Neutrophil (primary cell): Measurements from ENCODE around the gene FBP2.

Experiments used
- H3K27ac ChIP-seq: fragments of 200-600 bp; sonication (generic); 2 replicates; pipeline ENCODE4 v1.5.1; 2016; ENCODE audit warnings: mild to moderate bottlenecking, moderate library complexity
- H3K27me3 ChIP-seq: fragments of 200-600 bp; sonication (generic); 2 replicates; pipeline ENCODE4 v1.6.0; 2016; ENCODE audit warnings: mild to moderate bottlenecking
- H3K36me3 ChIP-seq: fragments of 200-600 bp; sonication (generic); 2 replicates; pipeline ENCODE4 v1.5.1; 2017
- H3K4me1 ChIP-seq, 2 experiments: fragments of 200-600 bp in 1 of 2; sonication (generic) in 1 of 2; 1 replicate in 1 of 2; 2 replicates in 1 of 2; pipeline versions ENCODE4 v1.5.1 to v1.6.1; 2013 to 2016; ENCODE audit warnings: low read depth in 1 of 2, low read length in 1 of 2, mild to moderate bottlenecking in 1 of 2, moderate library complexity in 1 of 2; ENCODE audit not compliant: control insufficient read depth in 1 of 2, insufficient read depth in 1 of 2
- H3K4me3 ChIP-seq, 2 experiments: fragments of 200-600 bp in 1 of 2; sonication (generic) in 1 of 2; 1 replicate in 1 of 2; 2 replicates in 1 of 2; pipeline ENCODE4 v1.5.1; 2013 to 2016; ENCODE audit warnings: low read depth in 1 of 2, low read length in 1 of 2, mild to moderate bottlenecking in 1 of 2, moderate library complexity in 1 of 2
- H3K9me3 ChIP-seq: fragments of 200-600 bp; sonication (generic); 2 replicates; pipeline ENCODE4 v1.5.1; 2016
- TF ChIP-seq, protein P1 (sequence below): fragments of 200-600 bp; sonication (generic); IDR thresholded peaks from 2 replicates; pipeline ENCODE4 v1.5.1; 2016; ENCODE audit warnings: antibody characterized with exemption

FBP2 gene

DNA sequence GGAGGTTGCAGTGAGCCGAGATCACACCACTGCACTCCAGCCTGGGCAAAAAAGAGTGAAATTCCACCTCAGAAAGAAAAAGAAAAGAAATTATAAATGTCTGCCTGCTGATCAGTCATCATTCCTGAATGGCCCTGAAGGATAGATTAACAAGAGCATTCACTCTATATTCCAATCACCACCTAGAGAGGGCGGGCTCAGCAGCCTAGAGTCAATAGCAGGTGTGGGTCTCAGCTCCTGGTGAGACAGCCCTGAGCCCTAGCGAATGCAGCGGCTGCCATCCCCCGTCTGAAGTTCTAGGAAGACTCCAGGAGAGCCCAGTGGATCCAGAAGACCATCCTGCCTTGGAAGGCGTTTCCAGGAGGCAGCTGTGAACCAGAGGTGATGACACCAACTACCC, 33.7 kb upstream of the FBP2 start:
- H3K27me3 ChIP-seq: no peaks in the 10 kb centered on the region
- H3K36me3 ChIP-seq: no peaks in the 10 kb centered on the region
- TF ChIP-seq, protein P1, sequence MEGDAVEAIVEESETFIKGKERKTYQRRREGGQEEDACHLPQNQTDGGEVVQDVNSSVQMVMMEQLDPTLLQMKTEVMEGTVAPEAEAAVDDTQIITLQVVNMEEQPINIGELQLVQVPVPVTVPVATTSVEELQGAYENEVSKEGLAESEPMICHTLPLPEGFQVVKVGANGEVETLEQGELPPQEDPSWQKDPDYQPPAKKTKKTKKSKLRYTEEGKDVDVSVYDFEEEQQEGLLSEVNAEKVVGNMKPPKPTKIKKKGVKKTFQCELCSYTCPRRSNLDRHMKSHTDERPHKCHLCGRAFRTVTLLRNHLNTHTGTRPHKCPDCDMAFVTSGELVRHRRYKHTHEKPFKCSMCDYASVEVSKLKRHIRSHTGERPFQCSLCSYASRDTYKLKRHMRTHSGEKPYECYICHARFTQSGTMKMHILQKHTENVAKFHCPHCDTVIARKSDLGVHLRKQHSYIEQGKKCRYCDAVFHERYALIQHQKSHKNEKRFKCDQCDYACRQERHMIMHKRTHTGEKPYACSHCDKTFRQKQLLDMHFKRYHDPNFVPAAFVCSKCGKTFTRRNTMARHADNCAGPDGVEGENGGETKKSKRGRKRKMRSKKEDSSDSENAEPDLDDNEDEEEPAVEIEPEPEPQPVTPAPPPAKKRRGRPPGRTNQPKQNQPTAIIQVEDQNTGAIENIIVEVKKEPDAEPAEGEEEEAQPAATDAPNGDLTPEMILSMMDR: no peak
- no peak overlapping the region for H3K27ac ChIP-seq
- H3K4me1 ChIP-seq: no peaks in the 10 kb centered on the region
- H3K9me3 ChIP-seq: no peaks in the 10 kb centered on the region
- H3K4me3 ChIP-seq: no peak overlapping the region

DNA sequence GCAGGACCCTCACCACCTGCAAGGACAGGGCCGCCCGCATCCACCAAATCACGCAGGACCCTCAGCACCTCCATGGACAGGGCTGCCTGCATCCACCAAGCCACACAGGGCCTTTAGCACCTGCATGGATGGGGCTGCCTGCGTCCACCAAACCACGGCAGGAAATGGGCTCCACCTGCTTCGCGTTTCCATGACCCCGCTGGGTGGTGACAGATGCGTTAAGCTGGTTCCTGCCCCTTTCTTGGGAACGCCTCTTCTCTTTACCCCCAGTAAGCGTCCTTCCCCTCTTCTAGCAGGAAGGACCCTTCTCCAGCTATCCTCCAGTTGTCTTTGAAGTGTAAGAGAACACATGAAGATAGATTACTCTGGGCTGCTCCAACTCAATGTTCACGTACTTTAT, 32.2 kb upstream of the FBP2 start:
- Histone ChIP-seq H3K9me3 (no peaks in the 10 kb centered on the region), H3K4me3 (no peak overlapping the region)

DNA sequence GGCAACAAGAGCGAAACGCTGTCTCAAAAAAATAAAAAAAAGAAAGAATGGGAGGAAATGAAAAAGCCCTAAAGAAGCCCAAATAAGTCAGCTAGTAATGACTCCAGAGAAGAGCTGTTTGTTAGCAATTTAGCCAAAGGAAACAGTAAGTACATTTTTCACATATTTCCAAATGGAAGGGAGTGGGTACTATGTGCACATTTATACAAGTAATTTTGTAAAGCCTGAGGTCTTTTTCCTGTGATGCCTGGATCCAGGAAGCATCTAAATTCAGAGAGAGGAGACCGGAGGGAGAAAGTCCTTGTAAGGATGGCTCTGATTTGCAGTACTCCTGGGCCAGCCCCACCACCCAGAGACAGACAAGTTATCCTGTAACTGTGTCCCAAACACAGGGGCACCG, 31.0 kb upstream of the FBP2 start:
- H3K9me3 ChIP-seq: no peaks in the 10 kb centered on the region
- H3K27me3 ChIP-seq: no peaks in the 10 kb centered on the region
- no peak overlapping the region for H3K27ac ChIP-seq
- H3K36me3 ChIP-seq: no peaks in the 10 kb centered on the region
- no peak overlapping the region for H3K4me3 ChIP-seq
- TF ChIP-seq, protein P1: no peak
- H3K4me1 ChIP-seq: no peaks in the 10 kb centered on the region

More for the DNA sequence above, 32.2 kb upstream of the FBP2 start:
- H3K36me3 ChIP-seq: no peaks in the 10 kb centered on the region
- no peaks in the 10 kb centered on the region for H3K27me3 ChIP-seq
- H3K27ac ChIP-seq: no peak overlapping the region
- no peaks in the 10 kb centered on the region for H3K4me1 ChIP-seq
- TF ChIP-seq, protein P1: no peak

DNA sequence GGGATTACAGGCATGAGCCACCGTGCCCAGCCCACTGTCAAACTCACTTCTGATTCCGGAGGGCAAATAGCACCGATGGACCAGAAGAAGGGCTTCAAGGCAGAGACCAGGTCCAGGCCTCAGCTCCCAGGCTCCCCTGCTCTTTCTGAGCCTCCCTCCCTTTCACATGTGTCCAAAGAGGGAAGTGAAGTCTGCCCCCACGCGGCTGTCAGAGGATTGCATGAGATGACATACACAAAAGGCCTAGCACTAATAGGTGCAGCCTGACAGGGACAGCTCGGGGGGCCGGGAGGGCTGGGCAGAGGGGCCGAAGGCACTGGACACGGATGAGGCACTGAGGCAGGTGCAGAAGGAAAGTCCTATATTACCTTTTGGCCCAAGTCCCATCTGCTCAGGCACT, 29.6 kb upstream of the FBP2 start:
- peaks cover 4% of the 10 kb centered on the region for H3K36me3 ChIP-seq
- H3K27ac ChIP-seq: no peak overlapping the region
- no peak overlapping the region for H3K4me3 ChIP-seq
- H3K9me3 ChIP-seq: no peaks in the 10 kb centered on the region
- no peaks in the 10 kb centered on the region for H3K27me3 ChIP-seq
- TF ChIP-seq, protein P1: no peak
- no peaks in the 10 kb centered on the region for H3K4me1 ChIP-seq

DNA sequence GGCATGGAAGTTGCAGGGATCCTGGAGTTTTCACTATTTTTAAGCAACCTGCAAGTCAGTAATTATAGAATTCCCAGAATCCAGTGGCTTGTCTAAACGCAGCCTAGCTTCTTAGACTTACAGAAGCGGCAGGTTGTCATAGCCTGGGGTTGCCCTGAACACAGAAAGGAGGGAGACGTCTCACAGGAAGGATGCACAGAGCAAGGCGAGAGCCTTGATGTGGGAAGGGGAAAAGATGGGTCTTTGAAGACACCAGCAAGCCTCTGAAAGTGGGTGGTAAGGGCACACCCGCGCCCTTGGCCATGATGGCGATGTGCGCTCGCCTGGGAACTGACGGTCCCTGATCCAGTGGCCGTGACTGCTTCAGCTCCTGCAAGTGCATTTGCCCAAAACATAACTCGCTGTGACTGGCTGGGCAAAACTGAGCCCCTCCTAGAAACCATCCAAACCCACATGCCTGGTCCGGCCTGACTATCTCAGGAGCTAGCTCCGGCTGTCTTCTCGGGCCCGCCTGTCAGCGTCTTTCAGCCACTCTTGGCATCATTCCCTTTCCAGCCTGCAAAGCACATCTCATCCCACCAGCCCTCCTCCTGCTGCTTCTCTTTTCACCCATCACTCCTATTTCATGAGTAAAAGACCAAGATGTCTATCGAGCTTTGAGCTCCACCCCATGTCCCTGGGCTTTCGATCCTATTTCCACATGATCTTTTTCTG, 28.6 kb upstream of the FBP2 start:
- Histone ChIP-seq H3K4me1 (no peaks in the 10 kb centered on the region), H3K9me3 (no peaks in the 10 kb centered on the region), H3K27me3 (no peaks in the 10 kb centered on the region), H3K4me3 (no peak overlapping the region), H3K27ac (no peak overlapping the region), H3K36me3 (peaks cover 4% of the 10 kb centered on the region)
- TF ChIP-seq, protein P1: no peak
